Fibroblast of upper back skin (primary cell): Measurements from ENCODE around the gene NSFL1C.

Experiments used
- DNase-seq: peaks from one replicate; pipeline ENCODE4 v3.0.0-alpha.2; 2013

The NSFL1C gene

GRCh38 chr20:1484438-1485116 lies 17.9 kb upstream of the NSFL1C start:
- no peak for DNase-seq

GRCh38 chr20:1479831-1480595 lies 13.4 kb upstream of the NSFL1C start:
- no peak for DNase-seq

GRCh38 chr20:1478566-1478965 lies 11.9 kb upstream of the NSFL1C start:
- DNase-seq = peak; percentile 16

- DNase-seq = no peak
Observed at GRCh38 chr20:1477896-1478490, 11.3 kb upstream of the NSFL1C start.

GRCh38 chr20:1474817-1475603 lies 8.4 kb upstream of the NSFL1C start:
- DNase-seq = no peak

GRCh38 chr20:1474325-1474724 lies 7.7 kb upstream of the NSFL1C start:
- DNase-seq = no peak

GRCh38 chr20:1473246-1474220 lies 6.9 kb upstream of the NSFL1C start:
- no peak for DNase-seq

- no peak for DNase-seq
Observed at GRCh38 chr20:1472556-1473245, 6.1 kb upstream of the NSFL1C start.

- no peak for DNase-seq
Observed at GRCh38 chr20:1471242-1471641, 4.6 kb upstream of the NSFL1C start.

- DNase-seq = peak; percentile 98
Observed at GRCh38 chr20:1469925-1470571, 3.4 kb upstream of the NSFL1C start.

GRCh38 chr20:1469306-1469905 lies 2.8 kb upstream of the NSFL1C start:
- DNase-seq = no peak

- no peak for DNase-seq
Observed at GRCh38 chr20:1468117-1468624, 1.5 kb upstream of the NSFL1C start.

- DNase-seq = no peak
Observed at GRCh38 chr20:1467355-1468116, 887 bp upstream of the NSFL1C start.

- no peak for DNase-seq
Observed at GRCh38 chr20:1467082-1467354, 369 bp upstream of the NSFL1C start.

- DNase-seq = no peak
Observed at GRCh38 chr20:1465470-1466210, 1.0 kb downstream of the NSFL1C start.

- DNase-seq = no peak
Observed at GRCh38 chr20:1463971-1464570, 2.6 kb downstream of the NSFL1C start.

GRCh38 chr20:1462834-1463233 lies 3.8 kb downstream of the NSFL1C start:
- no peak for DNase-seq

- no peak for DNase-seq
Observed at GRCh38 chr20:1462001-1462400, 4.6 kb downstream of the NSFL1C start.

- no peak for DNase-seq
Observed at GRCh38 chr20:1460275-1460674, 6.4 kb downstream of the NSFL1C start.
